Measurements from ENCODE around the gene SIM2.

The SIM2 gene

GRCh38 chr21:36759348-36760083 lies 60.6 kb downstream of the SIM2 start:
- no peak for TF ChIP-seq CTCF (IDR thresholded peaks at IDR 0.05; ENCODE audit: low read depth, low read length)

GRCh38 chr21:36761685-36762084 lies 62.8 kb downstream of the SIM2 start:
- no peak for TF ChIP-seq CTCF (IDR thresholded peaks at IDR 0.05; ENCODE audit: low read depth, low read length)
- no peak overlapping the region for H3K4me3 ChIP-seq (ENCODE audit: low read depth, low read length)

More at GRCh38 chr21:36759348-36760083, 60.6 kb downstream of the SIM2 start:
- H3K4me3 ChIP-seq (ENCODE audit: low read depth, low read length) = no peak overlapping the region

- no peak overlapping the region for H3K4me3 ChIP-seq (ENCODE audit: low read depth, low read length)
- no peak for TF ChIP-seq CTCF (IDR thresholded peaks at IDR 0.05; ENCODE audit: low read depth, low read length)
Observed at GRCh38 chr21:36762642-36763041, 63.7 kb downstream of the SIM2 start.

GRCh38 chr21:36763305-36763704 lies 64.4 kb downstream of the SIM2 start:
- TF ChIP-seq CTCF (IDR thresholded peaks at IDR 0.05; ENCODE audit: low read depth, low read length) = no peak

GRCh38 chr21:36765229-36765628 lies 66.3 kb downstream of the SIM2 start:
- TF ChIP-seq CTCF (IDR thresholded peaks at IDR 0.05; ENCODE audit: low read depth, low read length) = no peak

More at GRCh38 chr21:36763305-36763704, 64.4 kb downstream of the SIM2 start:
- no peak overlapping the region for H3K4me3 ChIP-seq (ENCODE audit: low read depth, low read length)

GRCh38 chr21:36766511-36766910 lies 67.6 kb downstream of the SIM2 start:
- H3K4me3 ChIP-seq (ENCODE audit: low read depth, low read length) = no peak overlapping the region
- no peak for TF ChIP-seq CTCF (IDR thresholded peaks at IDR 0.05; ENCODE audit: low read depth, low read length)

More at GRCh38 chr21:36765229-36765628, 66.3 kb downstream of the SIM2 start:
- no peak overlapping the region for H3K4me3 ChIP-seq (ENCODE audit: low read depth, low read length)

GRCh38 chr21:36767096-36767495 lies 68.2 kb downstream of the SIM2 start:
- TF ChIP-seq CTCF (IDR thresholded peaks at IDR 0.05; ENCODE audit: low read depth, low read length) = no peak
- H3K4me3 ChIP-seq (ENCODE audit: low read depth, low read length) = no peak overlapping the region
